Small intestine (tissue), 7 donors: Measurements from ENCODE around the gene EYA3. TPM values are rescaled to one million over a fixed set of nuclear protein-coding genes. Genes with fewer than 3 reads are reported as not detected.

Experiments used
- DNase-seq, 2 donors: peaks; one replicate each; pipeline versions ENCODE4 v3.0.0 to v3.0.0-alpha.2; 2013
- FAIRE-seq: peaks from 2 replicates; lab custom pipeline; 2012; peaks lifted over from hg19 to GRCh38; lab: Jason Lieb, UNC
- H3K27ac ChIP-seq, 3 donors: one replicate each; pipeline ENCODE4 v1.5.1; 2013; ENCODE audit warnings: low read length in 2 of 3, mild to moderate bottlenecking in 2 of 3, control low read depth in 1 of 3, inconsistent platforms in 1 of 3, low read depth in 1 of 3, moderate library complexity in 1 of 3
- H3K27me3 ChIP-seq, 3 donors: one replicate each; pipeline ENCODE4 v1.6.1; 2013; ENCODE audit warnings: low read length in 3 of 3, inconsistent platforms in 1 of 3; ENCODE audit not compliant: control insufficient read depth in 3 of 3, insufficient read depth in 3 of 3
- H3K36me3 ChIP-seq, 3 donors: one replicate each; pipeline ENCODE4 v1.6.1; 2013; ENCODE audit warnings: low read length in 3 of 3, inconsistent platforms in 1 of 3, low read depth in 1 of 3, mild to moderate bottlenecking in 1 of 3, moderate library complexity in 1 of 3; ENCODE audit not compliant: control insufficient read depth in 3 of 3, insufficient read depth in 2 of 3
- H3K4me1 ChIP-seq, 3 donors: one replicate each; pipeline ENCODE4 v1.6.1; 2013; ENCODE audit warnings: low read length in 2 of 3, inconsistent platforms in 1 of 3, low read depth in 1 of 3, mild to moderate bottlenecking in 1 of 3, moderate library complexity in 1 of 3; ENCODE audit not compliant: control insufficient read depth in 3 of 3, insufficient read depth in 2 of 3
- H3K4me3 ChIP-seq, 3 donors: one replicate each; pipeline ENCODE4 v1.5.1; 2013; ENCODE audit warnings: low read length in 3 of 3, control low read depth in 1 of 3, inconsistent platforms in 1 of 3, low read depth in 1 of 3, mild to moderate bottlenecking in 1 of 3, moderate library complexity in 1 of 3
- H3K9me3 ChIP-seq, 2 donors: one replicate each; pipeline ENCODE4 v1.6.1; 2013; ENCODE audit warnings: low read depth in 1 of 2, low read length in 1 of 2; ENCODE audit not compliant: control insufficient read depth in 2 of 2, insufficient read depth in 1 of 2
- WGBS, 3 donors: extraction: QIAGEN DNeasy Blood & Tissue Kit; methylation state at CpG; one replicate each; pipeline ENCODE4 v1.1.7; 2013; 5-methylcytosine and 5-hydroxymethylcytosine counted together
- polyA plus RNA-seq, 4 donors: library from polyadenylated mRNA; stranded (reverse) in 3 of 4; unstranded in 1 of 4; fragments of 200-250 nt in 3 of 4; fragments of 120-200 nt in 1 of 4; gene quantifications; one replicate each; pipeline versions ENCODE4 v1.2.1 to v1.2.3, GENCODE V29; 2013
- donor health status: healthy with polysubstance abuse.
- donor health status: control.
- donor health status: control.
- donor health status: Bipolar disorder and iron deficiency.
- donor health status: healthy.

EYA3 gene
- polyA plus RNA-seq, 4 donors: 3.2 to 17.4 (median 6.4) TPM

- 52 to 80% (median 64%) methylated on average over 3 of the region's 3 CpGs for WGBS, 3 donors
- H3K27ac ChIP-seq: peak overlapping the region in 2 of 3 donors; percentile 34 to 37
- peaks cover 0 to 6% (median 0%) of the 10 kb centered on the region in 3 donors for H3K4me1 ChIP-seq
- FAIRE-seq: no peak
- DNase-seq: no peak
- H3K4me3 ChIP-seq: no peak overlapping the region
- H3K9me3 ChIP-seq: no peaks in the 10 kb centered on the region
- no peaks in the 10 kb centered on the region for H3K27me3 ChIP-seq
- peaks cover 0 to 51% (median 2%) of the 10 kb centered on the region in 3 donors for H3K36me3 ChIP-seq
Measured at GRCh38 chr1:27951396-27951795, 137.0 kb downstream of the EYA3 start.

GRCh38 chr1:27949027-27949426 lies 139.4 kb downstream of the EYA3 start:
- FAIRE-seq (no peak), DNase-seq (no peak)
- Histone ChIP-seq H3K4me3 (no peak overlapping the region), H3K27me3 (no peaks in the 10 kb centered on the region), H3K4me1 (peaks cover 0 to 6% (median 0%) of the 10 kb centered on the region in 3 donors), H3K27ac (no peak overlapping the region), H3K36me3 (peaks cover 0 to 45% (median 2%) of the 10 kb centered on the region in 3 donors), H3K9me3 (no peaks in the 10 kb centered on the region)
- WGBS, 3 donors: 89 to 94% (median 91%) methylated on average over 8 of the region's 8 CpGs

- H3K27me3 ChIP-seq: no peaks in the 10 kb centered on the region
- H3K36me3 ChIP-seq: peaks cover 0 to 47% (median 2%) of the 10 kb centered on the region in 3 donors
- FAIRE-seq (no peak), DNase-seq (no peak)
- H3K4me3 ChIP-seq: no peak overlapping the region
- 77 to 92% (median 87%) methylated on average over 5 of the region's 5 CpGs for WGBS, 3 donors
- H3K27ac ChIP-seq: no peak overlapping the region
- H3K4me1 ChIP-seq: no peaks in the 10 kb centered on the region
- H3K9me3 ChIP-seq: no peaks in the 10 kb centered on the region
Measured at GRCh38 chr1:27945020-27945419, 143.4 kb downstream of the EYA3 start.

GRCh38 chr1:27941671-27942540 lies 146.5 kb downstream of the EYA3 start:
- DNase-seq (no peak), FAIRE-seq (no peak)
- Histone ChIP-seq H3K27me3 (no peaks in the 10 kb centered on the region), H3K9me3 (no peaks in the 10 kb centered on the region), H3K4me1 (no peaks in the 10 kb centered on the region), H3K27ac (no peak overlapping the region), H3K36me3 (peaks cover 0 to 30% (median 0%) of the 10 kb centered on the region in 3 donors), H3K4me3 (no peak overlapping the region)
- WGBS, 3 donors: 80 to 87% (median 86%) methylated on average over 12 of the region's 12 CpGs

- Histone ChIP-seq H3K36me3 (peaks cover 0 to 24% (median 0%) of the 10 kb centered on the region in 3 donors), H3K9me3 (no peaks in the 10 kb centered on the region), H3K27me3 (no peaks in the 10 kb centered on the region), H3K4me3 (no peak overlapping the region), H3K4me1 (no peaks in the 10 kb centered on the region), H3K27ac (no peak overlapping the region)
- DNase-seq: no peak
- FAIRE-seq: no peak
- WGBS, 3 donors: 87 to 90% (median 88%) methylated on average over 9 of the region's 9 CpGs
Measured at GRCh38 chr1:27940870-27941560, 147.4 kb downstream of the EYA3 start.

GRCh38 chr1:27940297-27940696 lies 148.1 kb downstream of the EYA3 start:
- Histone ChIP-seq H3K36me3 (peaks cover 0 to 20% (median 0%) of the 10 kb centered on the region in 3 donors), H3K4me1 (no peaks in the 10 kb centered on the region), H3K4me3 (no peak overlapping the region), H3K27ac (no peak overlapping the region), H3K27me3 (no peaks in the 10 kb centered on the region), H3K9me3 (no peaks in the 10 kb centered on the region)
- FAIRE-seq (no peak), DNase-seq (peak in 1 of 2 donors; percentile 37)
- 37 to 47% (median 43%) methylated on average over 6 of the region's 6 CpGs for WGBS, 3 donors

- Histone ChIP-seq H3K9me3 (no peaks in the 10 kb centered on the region), H3K36me3 (peaks cover 0 to 11% (median 0%) of the 10 kb centered on the region in 3 donors), H3K27ac (no peak overlapping the region), H3K27me3 (no peaks in the 10 kb centered on the region), H3K4me1 (no peaks in the 10 kb centered on the region), H3K4me3 (no peak overlapping the region)
- DNase-seq: no peak
- no peak for FAIRE-seq
- 67 to 78% (median 71%) methylated on average over 4 of the region's 4 CpGs for WGBS, 3 donors
Measured at GRCh38 chr1:27938488-27938887, 149.9 kb downstream of the EYA3 start.

- 81 to 90% (median 88%) methylated on average over 1 of the region's 1 CpG for WGBS, 3 donors
- no peak overlapping the region for H3K4me3 ChIP-seq
- no peak for DNase-seq
- no peak overlapping the region for H3K27ac ChIP-seq
- peaks cover 0 to 7% (median 0%) of the 10 kb centered on the region in 3 donors for H3K36me3 ChIP-seq
- H3K27me3 ChIP-seq: no peaks in the 10 kb centered on the region
- no peaks in the 10 kb centered on the region for H3K9me3 ChIP-seq
- H3K4me1 ChIP-seq: no peaks in the 10 kb centered on the region
- FAIRE-seq: no peak
Measured at GRCh38 chr1:27937524-27937836, 150.9 kb downstream of the EYA3 start.
